GM12891 (cell line): ENCODE results near the gene RBM7.

Experiments
- POLR2A ChIP-seq: IDR thresholded peaks from 2 replicates; pipeline ENCODE4 v1.6.1; 2011; ENCODE audit warnings: low read depth, low read length, control low read depth
- TAF1 ChIP-seq: IDR thresholded peaks from 2 replicates; pipeline ENCODE4 v1.6.1; 2011; ENCODE audit warnings: low read depth, low read length, control low read depth

DNA sequence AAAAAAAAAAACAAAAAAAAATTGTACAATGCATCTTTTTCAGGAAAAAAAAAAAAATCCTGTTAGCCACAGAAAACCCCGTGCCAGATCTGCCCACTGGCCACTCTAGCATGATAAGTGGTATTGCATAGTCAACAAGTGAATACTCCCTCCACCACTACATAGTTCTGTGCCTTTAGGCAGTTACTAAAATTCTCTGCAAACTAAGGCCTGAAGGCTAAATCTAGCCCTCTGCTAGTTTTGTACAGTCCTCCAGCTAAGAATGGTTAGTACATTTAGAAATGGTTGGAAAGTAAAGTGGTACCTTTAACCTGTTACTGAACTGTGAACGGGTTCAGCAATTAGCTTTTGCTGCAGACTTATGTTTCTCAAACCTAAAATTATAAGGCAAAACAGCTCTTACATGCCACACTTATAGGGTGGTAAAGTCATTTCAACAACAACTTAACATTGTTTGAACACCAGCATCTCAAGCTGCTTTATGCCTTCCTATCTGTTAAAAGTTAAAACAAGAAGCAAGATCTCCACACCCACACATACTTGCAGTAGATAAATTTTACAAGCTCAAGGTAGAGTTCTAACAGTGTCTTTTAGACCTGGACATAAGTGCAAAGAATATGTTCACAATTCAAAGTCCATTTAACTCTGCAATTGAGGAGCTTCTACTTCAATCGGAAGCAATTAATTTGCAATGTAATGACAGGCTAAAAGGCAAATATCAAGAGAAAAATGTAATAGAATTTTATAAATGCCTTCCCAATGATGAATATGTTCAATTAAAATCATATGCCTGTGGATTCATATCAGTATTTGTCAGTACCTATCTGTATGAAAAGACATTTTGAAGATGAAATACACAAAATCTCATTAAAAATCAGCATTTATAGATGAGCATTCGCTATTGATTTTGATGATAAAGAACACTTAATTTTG lies 7.5 kb upstream of the RBM7 start:
- no peak for TF ChIP-seq POLR2A
- TF ChIP-seq TAF1 = no peak
